K562 (cell line): ENCODE data around the gene PHACTR2. TPM values are rescaled to one million over a fixed set of nuclear protein-coding genes. Genes with fewer than 3 reads are reported as not detected.

ENCODE experiments used
- ATAC-seq: fragments of 200-7000 bp; cut with Tn5 transposase; 3 replicates; pipeline ENCODE4 v1.9.1; 2020; ENCODE audit warnings: moderate library complexity
- BruUV-seq: library from RNA; stranded (reverse); fragments of 400-500 nt; replicated peaks from 2 replicates; lab custom pipeline; 2021; lab: Mats Ljungman, UMichigan
- CTCF ChIA-PET: fragments of 300-600 bp; formaldehyde crosslinking; extraction: SDS; loops from one replicate; lab custom pipeline; 2021; ENCODE audit warnings: low intra/inter-chr PET ratio; lab: Yijun Ruan, JAX
- POLR2A ChIA-PET: fragments of 300-600, 350-650 bp; sonication (Branson Sonifier 250); formaldehyde crosslinking; extraction: SDS; loops from one replicate; lab custom pipeline; 2021; ENCODE audit warnings: antibody characterized with exemption, inconsistent platforms; lab: Yijun Ruan, JAX
- DNase-seq, 4 experiments: peaks; one replicate each; pipeline versions ENCODE4 v3.0.0 to v3.0.0-alpha.2; 2011 to 2018; ENCODE audit warnings: low spot score in 3 of 4, mixed read lengths in 3 of 4; ENCODE audit errors: extremely low read depth in 1 of 4
- FAIRE-seq: peaks from 2 replicates; lab custom pipeline; 2011; peaks lifted over from hg19 to GRCh38; lab: Jason Lieb, UNC
- H2AFZ ChIP-seq: 2 replicates; pipeline ENCODE4 v1.6.0; 2011; ENCODE audit warnings: low read depth, low read length, control low read depth, inconsistent platforms
- H3K27ac ChIP-seq: fragments of 200-600 bp; 3 replicates; pipeline ENCODE4 v1.8.0; 2011; ENCODE audit warnings: low read depth, mild to moderate bottlenecking, control low read depth, inconsistent platforms, low read length, moderate library complexity, mixed read lengths; ENCODE audit errors: extremely low read depth
- H3K27me3 ChIP-seq, 2 experiments: fragments of 300-600 bp in 1 of 2; 2 replicates in 1 of 2; 3 replicates in 1 of 2; pipeline versions ENCODE4 v1.6.0 to v1.8.0; 2011; ENCODE audit warnings: inconsistent platforms in 2 of 2, low read length in 2 of 2, mild to moderate bottlenecking in 1 of 2, mixed read lengths in 1 of 2, moderate library complexity in 1 of 2; ENCODE audit not compliant: control insufficient read depth in 2 of 2, insufficient read depth in 2 of 2
- H3K36me3 ChIP-seq: fragments of 300-600 bp; 3 replicates; pipeline ENCODE4 v1.8.0; 2011; ENCODE audit warnings: mild to moderate bottlenecking, low read length, inconsistent platforms; ENCODE audit not compliant: control insufficient read depth, insufficient read depth
- H3K4me1 ChIP-seq, 2 experiments: fragments of 200-600 bp in 1 of 2; replicated peaks in 1 of 2; 2 replicates in 1 of 2; 3 replicates in 1 of 2; pipeline versions ENCODE4 v1.5.1 to v1.8.0; 2011; ENCODE audit warnings: inconsistent platforms in 2 of 2, low read length in 2 of 2, mild to moderate bottlenecking in 1 of 2, mixed read lengths in 1 of 2, moderate library complexity in 1 of 2; ENCODE audit not compliant: control insufficient read depth in 2 of 2, insufficient read depth in 2 of 2
- H3K4me2 ChIP-seq: 2 replicates; pipeline ENCODE4 v1.6.1; 2011; ENCODE audit warnings: low read length, control low read depth, inconsistent platforms, mixed read lengths; ENCODE audit not compliant: insufficient read depth
- H3K4me3 ChIP-seq: fragments of 200-600 bp; sonication (generic), shearing (Covaris generic); 2 replicates; pipeline ENCODE4 v1.5.1; 2016; ENCODE audit warnings: control low read depth, inconsistent platforms
- H3K79me2 ChIP-seq: fragments of 200-600 bp; 3 replicates; pipeline ENCODE4 v1.8.0; 2011; ENCODE audit warnings: low read length, inconsistent platforms; ENCODE audit not compliant: control insufficient read depth, insufficient read depth
- H3K9ac ChIP-seq, 2 experiments: 2 replicates each; pipeline versions ENCODE4 v1.6.0 to v1.6.1; 2011; ENCODE audit warnings: low read depth in 2 of 2, low read length in 2 of 2, control low read depth in 1 of 2, inconsistent platforms in 1 of 2, mild to moderate bottlenecking in 1 of 2, mixed read lengths in 1 of 2; ENCODE audit not compliant: insufficient read depth in 1 of 2
- H3K9me1 ChIP-seq: one replicate; pipeline ENCODE4 v1.6.0; 2011; ENCODE audit warnings: inconsistent platforms, mild to moderate bottlenecking, low read length, moderate library complexity; ENCODE audit not compliant: control insufficient read depth, insufficient read depth
- H3K9me3 ChIP-seq: replicated peaks from 2 replicates; pipeline ENCODE4 v1.5.1; 2011; ENCODE audit warnings: low read depth, low read length, inconsistent platforms; ENCODE audit not compliant: control insufficient read depth, insufficient read depth
- H4K20me1 ChIP-seq: replicated peaks from 2 replicates; pipeline ENCODE4 v1.6.1; 2011; ENCODE audit warnings: low read length, inconsistent platforms, mixed read lengths; ENCODE audit not compliant: control insufficient read depth, insufficient read depth
- ATF1 ChIP-seq, 2 experiments: fragments of 450-650 bp in 1 of 2; IDR thresholded peaks; 2 replicates each; pipeline ENCODE4 v1.6.1; 2016; ENCODE audit warnings: missing compliant biosample characterization in 1 of 2, missing genetic modification characterization in 1 of 2
- BRD9 ChIP-seq: fragments of 450-650 bp; IDR thresholded peaks from 2 replicates; pipeline ENCODE4 v1.6.1; 2018; ENCODE audit warnings: low read depth; ENCODE audit not compliant: partially characterized antibody
- DMBX1 ChIP-seq: fragments of 250-450 bp; sonication (Bioruptor Pico); IDR thresholded peaks from 2 replicates; pipeline ENCODE4 v1.8.0; 2022; ENCODE audit warnings: inconsistent platforms, mild to moderate bottlenecking, moderate library complexity, borderline replicate concordance
- HDAC3 ChIP-seq: fragments of 450-650 bp; IDR thresholded peaks from 2 replicates; pipeline ENCODE4 v1.6.1; 2018; ENCODE audit warnings: borderline replicate concordance, mild to moderate bottlenecking, moderate library complexity; ENCODE audit not compliant: partially characterized antibody
- MECOM ChIP-seq: fragments of 250-450 bp; sonication (Bioruptor Pico); IDR thresholded peaks from 2 replicates; pipeline ENCODE4 v1.8.0; 2022; ENCODE audit warnings: inconsistent platforms
- MLLT1 ChIP-seq, 2 experiments: fragments of 450-650 bp; IDR thresholded peaks; 2 replicates each; pipeline ENCODE4 v1.6.1; 2016
- NFE2L1 ChIP-seq: fragments of 450-650 bp; IDR thresholded peaks from 2 replicates; pipeline ENCODE4 v1.6.1; 2016; ENCODE audit warnings: missing genetic modification characterization, low read depth, mild to moderate bottlenecking, missing compliant biosample characterization, moderate library complexity, borderline replicate concordance
- SMARCA4 ChIP-seq: fragments of 450-650 bp; IDR thresholded peaks from 2 replicates; pipeline ENCODE4 v1.6.1; 2016
- USF2 ChIP-seq: sonication (generic); formaldehyde crosslinking; IDR thresholded peaks from 2 replicates; pipeline ENCODE4 v1.5.0; 2020; ENCODE audit warnings: missing genetic modification reagents
- ZC3H4 ChIP-seq: sonication (generic); formaldehyde crosslinking; IDR thresholded peaks from 2 replicates; pipeline ENCODE4 v1.9.0; 2021; ENCODE audit warnings: missing genetic modification reagents, borderline replicate concordance
- WGBS: fragments of 100-300 bp; shearing (Covaris generic); methylation state at CpG from one replicate; pipeline ENCODE4 v1.1.6; 2016; ENCODE audit warnings: low coverage, mixed read lengths; ENCODE audit not compliant: insufficient coverage; ENCODE audit errors: missing lambda C conversion rate; 5-methylcytosine and 5-hydroxymethylcytosine counted together
- in situ Hi-C: fragments of 300-500 bp; cut with MboI; formaldehyde crosslinking; loops from 4 replicates; pipeline ENCODE4 v1.15.0; 2018; ENCODE audit warnings: inconsistent platforms, mixed read lengths
- intact Hi-C: fragments of 100-400 bp; cut with micrococcal nuclease; formaldehyde crosslinking; loops from 2 replicates; pipeline ENCODE4 v1.14.2; 2022
- polyA plus RNA-seq, 8 experiments: library from polyadenylated mRNA; depleted of rRNA in 4 of 8; stranded (reverse) in 5 of 8; unstranded in 3 of 8; fragments of >200 nt; fragmentation: Nextera tagmentation in 2 of 8; fragmentation: Illumina TruSeq in 1 of 8; extraction: Ambion mirVana in 2 of 8; extraction: Trizol in 1 of 8; gene quantifications; 2 replicates each; pipeline versions ENCODE4 v1.2.1 to v1.2.3, GENCODE V29; 2011 to 2014; ENCODE audit warnings: inconsistent platforms in 1 of 8, missing spikeins in 1 of 8
- total RNA-seq, 7 experiments: library from RNA; depleted of rRNA in 6 of 7; stranded (reverse); fragments of >200 nt in 6 of 7; fragmentation: Illumina TruSeq in 2 of 7; extraction: Trizol in 2 of 7; gene quantifications; 2 replicates each; pipeline versions ENCODE4 v1.2.1 to v1.2.3, GENCODE V29; 2011 to 2021; ENCODE audit warnings: low replicate concordance in 1 of 7
- TF ChIP-seq, protein P1 (sequence below): sonication (generic); formaldehyde crosslinking; IDR thresholded peaks from 2 replicates; pipeline ENCODE4 v1.8.1; 2023; ENCODE audit warnings: missing genetic modification reagents, mild to moderate bottlenecking, borderline replicate concordance

PHACTR2 gene
- total and polyA plus RNA-seq, 9 of the 15 experiments (the other 6 are each of a cell fraction or from before 2014, with no cell fraction given), result 5.3 to 52.5 (median 22.9) TPM

GRCh38 chr6:143842461-143842901 is 164.7 kb downstream of the PHACTR2 start:
- Histone ChIP-seq H3K9ac (peak overlapping the region; percentile 94 to 99), H3K4me2 (peak overlapping the region; percentile 91), H3K27me3 (no peaks in the 10 kb centered on the region), H3K9me3 (no peaks in the 10 kb centered on the region), H2AFZ (peak overlapping the region; percentile 92), H3K4me3 (peak overlapping the region; percentile 78), H4K20me1 (no peaks in the 10 kb centered on the region), H3K4me1 (peaks cover 2 to 9% of the 10 kb centered on the region in 2 experiments; a peak in 4 of 5 replicates), H3K27ac (peak overlapping the region; percentile 94), H3K9me1 (no peaks in the 10 kb centered on the region), H3K79me2 (peaks cover 46% of the 10 kb centered on the region), H3K36me3 (peaks cover 35% of the 10 kb centered on the region)
- ATAC-seq (no peak; the same call in 2 of the 3 replicates), DNase-seq (no peak), FAIRE-seq (no peak)
- ChIA-PET POLR2A (interaction anchor here (0.6 to 2.4 kb wide), 19 partner anchors 10 to 309 kb away, joined by 3 to 13 read pairs (median 4); no protein-coding TSS in a partner anchor), CTCF (no interaction called here)
- BruUV-seq, result TSS peak; percentile 98
- 33% methylated on average over 7 of the region's 7 CpGs for WGBS
- intact Hi-C loops (loop anchor here (2.0 to 5.0 kb wide), 3 partner anchors 36 to 250 kb away; partner anchors contain the start of gene PHACTR2), in situ Hi-C loops (no loop called here)
- TF ChIP-seq SMARCA4 (0 out of 2 replicates have a peak, but pooled peaks have one; percentile 9), NFE2L1 (no peak), BRD9 (peak; percentile 7), ZC3H4 (CRISPR knock-in tag) (peak; percentile 83; the same call in 1 of the 2 replicates), USF2 (CRISPR knock-in tag) (no peak), MLLT1 (IDR thresholded peaks at IDR 0.05) (peak in 1 of 2 experiments; percentile 51; a peak in 1 of 4 replicates), HDAC3 (peak; percentile 27), MECOM (CRISPR knock-in tag) (0 out of 2 replicates have a peak, but pooled peaks have one; percentile 18), ATF1 (CRISPR knock-in tag; IDR thresholded peaks at IDR 0.05) (no peak), ATF1 (tag; IDR thresholded peaks at IDR 0.05) (no peak), DMBX1 (CRISPR knock-in tag) (0 out of 2 replicates have a peak, but pooled peaks have one; percentile 14)
- TF ChIP-seq, protein P1, sequence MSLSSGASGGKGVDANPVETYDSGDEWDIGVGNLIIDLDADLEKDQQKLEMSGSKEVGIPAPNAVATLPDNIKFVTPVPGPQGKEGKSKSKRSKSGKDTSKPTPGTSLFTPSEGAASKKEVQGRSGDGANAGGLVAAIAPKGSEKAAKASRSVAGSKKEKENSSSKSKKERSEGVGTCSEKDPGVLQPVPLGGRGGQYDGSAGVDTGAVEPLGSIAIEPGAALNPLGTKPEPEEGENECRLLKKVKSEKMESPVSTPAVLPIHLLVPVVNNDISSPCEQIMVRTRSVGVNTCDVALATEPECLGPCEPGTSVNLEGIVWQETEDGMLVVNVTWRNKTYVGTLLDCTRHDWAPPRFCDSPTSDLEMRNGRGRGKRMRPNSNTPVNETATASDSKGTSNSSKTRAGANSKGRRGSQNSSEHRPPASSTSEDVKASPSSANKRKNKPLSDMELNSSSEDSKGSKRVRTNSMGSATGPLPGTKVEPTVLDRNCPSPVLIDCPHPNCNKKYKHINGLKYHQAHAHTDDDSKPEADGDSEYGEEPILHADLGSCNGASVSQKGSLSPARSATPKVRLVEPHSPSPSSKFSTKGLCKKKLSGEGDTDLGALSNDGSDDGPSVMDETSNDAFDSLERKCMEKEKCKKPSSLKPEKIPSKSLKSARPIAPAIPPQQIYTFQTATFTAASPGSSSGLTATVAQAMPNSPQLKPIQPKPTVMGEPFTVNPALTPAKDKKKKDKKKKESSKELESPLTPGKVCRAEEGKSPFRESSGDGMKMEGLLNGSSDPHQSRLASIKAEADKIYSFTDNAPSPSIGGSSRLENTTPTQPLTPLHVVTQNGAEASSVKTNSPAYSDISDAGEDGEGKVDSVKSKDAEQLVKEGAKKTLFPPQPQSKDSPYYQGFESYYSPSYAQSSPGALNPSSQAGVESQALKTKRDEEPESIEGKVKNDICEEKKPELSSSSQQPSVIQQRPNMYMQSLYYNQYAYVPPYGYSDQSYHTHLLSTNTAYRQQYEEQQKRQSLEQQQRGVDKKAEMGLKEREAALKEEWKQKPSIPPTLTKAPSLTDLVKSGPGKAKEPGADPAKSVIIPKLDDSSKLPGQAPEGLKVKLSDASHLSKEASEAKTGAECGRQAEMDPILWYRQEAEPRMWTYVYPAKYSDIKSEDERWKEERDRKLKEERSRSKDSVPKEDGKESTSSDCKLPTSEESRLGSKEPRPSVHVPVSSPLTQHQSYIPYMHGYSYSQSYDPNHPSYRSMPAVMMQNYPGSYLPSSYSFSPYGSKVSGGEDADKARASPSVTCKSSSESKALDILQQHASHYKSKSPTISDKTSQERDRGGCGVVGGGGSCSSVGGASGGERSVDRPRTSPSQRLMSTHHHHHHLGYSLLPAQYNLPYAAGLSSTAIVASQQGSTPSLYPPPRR (CRISPR knock-in tag), result no peak
